Measurements from ENCODE around the gene GOLGA6L1.
"Not testable (repeated sequence)": the region's sequence is repeated elsewhere in the genome, so short reads cannot be mapped to it uniquely, and the experiment has no call there.

DNA sequence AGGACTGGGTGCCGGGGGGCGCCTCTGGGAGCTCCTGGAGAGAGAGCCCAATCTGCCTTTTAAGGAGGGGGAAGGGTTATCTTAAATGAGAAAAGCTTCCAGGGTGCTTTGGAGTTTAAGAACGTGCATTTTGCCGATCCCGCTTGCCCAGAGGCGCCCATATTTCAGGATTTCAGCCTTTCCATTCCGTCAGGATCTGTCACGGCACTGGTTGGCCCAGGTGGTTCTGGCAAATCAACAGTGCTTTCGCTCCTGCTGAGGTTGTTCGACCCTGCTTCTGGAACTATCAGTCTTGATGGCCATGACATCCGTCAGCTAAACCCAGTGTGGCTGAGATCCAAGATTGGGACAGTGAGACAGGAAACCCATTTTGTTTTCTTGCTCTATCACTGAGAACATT lies 44.6 kb upstream of the GOLGA6L1 start:
- not testable (repeated sequence) for TF ChIP-seq POLR2AphosphoS5 (IDR thresholded peaks at IDR 0.05; ENCODE audit: low read depth, low read length); CEBPB (IDR thresholded peaks at IDR 0.05; ENCODE audit: low read depth); EZH2 (IDR thresholded peaks at IDR 0.05); POLR2A (IDR thresholded peaks at IDR 0.05; ENCODE audit: borderline replicate concordance, extremely low read depth, insufficient read depth, insufficient read length); RAD21 (IDR thresholded peaks at IDR 0.05; ENCODE audit: low read depth); SRF (IDR thresholded peaks at IDR 0.05; ENCODE audit: low read depth); FOSL1 (IDR thresholded peaks at IDR 0.05; ENCODE audit: low read depth); YY1 (IDR thresholded peaks at IDR 0.05; ENCODE audit: extremely low read depth, insufficient replicate concordance, low read depth, low read length); EGR1 (IDR thresholded peaks at IDR 0.05; ENCODE audit: low read depth); ZNF274 (IDR thresholded peaks at IDR 0.05; ENCODE audit: low read depth, low read length)
- TF ChIP-seq, protein P1, sequence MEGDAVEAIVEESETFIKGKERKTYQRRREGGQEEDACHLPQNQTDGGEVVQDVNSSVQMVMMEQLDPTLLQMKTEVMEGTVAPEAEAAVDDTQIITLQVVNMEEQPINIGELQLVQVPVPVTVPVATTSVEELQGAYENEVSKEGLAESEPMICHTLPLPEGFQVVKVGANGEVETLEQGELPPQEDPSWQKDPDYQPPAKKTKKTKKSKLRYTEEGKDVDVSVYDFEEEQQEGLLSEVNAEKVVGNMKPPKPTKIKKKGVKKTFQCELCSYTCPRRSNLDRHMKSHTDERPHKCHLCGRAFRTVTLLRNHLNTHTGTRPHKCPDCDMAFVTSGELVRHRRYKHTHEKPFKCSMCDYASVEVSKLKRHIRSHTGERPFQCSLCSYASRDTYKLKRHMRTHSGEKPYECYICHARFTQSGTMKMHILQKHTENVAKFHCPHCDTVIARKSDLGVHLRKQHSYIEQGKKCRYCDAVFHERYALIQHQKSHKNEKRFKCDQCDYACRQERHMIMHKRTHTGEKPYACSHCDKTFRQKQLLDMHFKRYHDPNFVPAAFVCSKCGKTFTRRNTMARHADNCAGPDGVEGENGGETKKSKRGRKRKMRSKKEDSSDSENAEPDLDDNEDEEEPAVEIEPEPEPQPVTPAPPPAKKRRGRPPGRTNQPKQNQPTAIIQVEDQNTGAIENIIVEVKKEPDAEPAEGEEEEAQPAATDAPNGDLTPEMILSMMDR (IDR thresholded peaks at IDR 0.05 in 2 of 3, conservative IDR thresholded peaks at IDR 0.05 in 1 of 3; ENCODE audit: borderline replicate concordance in 1 of 3, insufficient read depth in 1 of 3, low read depth in 2 of 3, low read length in 2 of 3): not testable (repeated sequence)
- TF ChIP-seq, protein P2, sequence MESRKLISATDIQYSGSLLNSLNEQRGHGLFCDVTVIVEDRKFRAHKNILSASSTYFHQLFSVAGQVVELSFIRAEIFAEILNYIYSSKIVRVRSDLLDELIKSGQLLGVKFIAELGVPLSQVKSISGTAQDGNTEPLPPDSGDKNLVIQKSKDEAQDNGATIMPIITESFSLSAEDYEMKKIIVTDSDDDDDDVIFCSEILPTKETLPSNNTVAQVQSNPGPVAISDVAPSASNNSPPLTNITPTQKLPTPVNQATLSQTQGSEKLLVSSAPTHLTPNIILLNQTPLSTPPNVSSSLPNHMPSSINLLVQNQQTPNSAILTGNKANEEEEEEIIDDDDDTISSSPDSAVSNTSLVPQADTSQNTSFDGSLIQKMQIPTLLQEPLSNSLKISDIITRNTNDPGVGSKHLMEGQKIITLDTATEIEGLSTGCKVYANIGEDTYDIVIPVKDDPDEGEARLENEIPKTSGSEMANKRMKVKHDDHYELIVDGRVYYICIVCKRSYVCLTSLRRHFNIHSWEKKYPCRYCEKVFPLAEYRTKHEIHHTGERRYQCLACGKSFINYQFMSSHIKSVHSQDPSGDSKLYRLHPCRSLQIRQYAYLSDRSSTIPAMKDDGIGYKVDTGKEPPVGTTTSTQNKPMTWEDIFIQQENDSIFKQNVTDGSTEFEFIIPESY (IDR thresholded peaks at IDR 0.05; ENCODE audit: extremely low read depth, insufficient replicate concordance, low read length): not testable (repeated sequence)
- TF ChIP-seq, protein P3, sequence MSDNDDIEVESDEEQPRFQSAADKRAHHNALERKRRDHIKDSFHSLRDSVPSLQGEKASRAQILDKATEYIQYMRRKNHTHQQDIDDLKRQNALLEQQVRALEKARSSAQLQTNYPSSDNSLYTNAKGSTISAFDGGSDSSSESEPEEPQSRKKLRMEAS (IDR thresholded peaks at IDR 0.05): not testable (repeated sequence)
